Pulmonary artery endothelial cell (primary cell): Measurements from ENCODE around the gene TBKBP1. TPM values are rescaled to one million over a fixed set of nuclear protein-coding genes. Genes with fewer than 3 reads are reported as not detected.

Source experiments
- DNase-seq: peaks from one replicate; pipeline ENCODE4 v3.0.0-alpha.2; 2011; ENCODE audit warnings: low read depth, low spot score
- total RNA-seq: library from RNA; depleted of rRNA; stranded (reverse); fragments of >200 nt; gene quantifications from 2 replicates; pipeline ENCODE4 v1.2.3, GENCODE V29; 2014

The TBKBP1 gene
- total RNA-seq, 1 donor from 2014 or later: 10.4 TPM

- no peak for DNase-seq
Measured at GRCh38 chr17:47698749-47699535, 5.0 kb downstream of the TBKBP1 start.

- no peak for DNase-seq
Measured at GRCh38 chr17:47699536-47699840, 5.5 kb downstream of the TBKBP1 start.

GRCh38 chr17:47700471-47701449 lies 6.8 kb downstream of the TBKBP1 start:
- DNase-seq: no peak

- DNase-seq: no peak
Measured at GRCh38 chr17:47701608-47702007, 7.6 kb downstream of the TBKBP1 start.

- DNase-seq: no peak
Measured at GRCh38 chr17:47702391-47702995, 8.5 kb downstream of the TBKBP1 start.

- no peak for DNase-seq
Measured at GRCh38 chr17:47703191-47703591, 9.2 kb downstream of the TBKBP1 start.

- no peak for DNase-seq
Measured at GRCh38 chr17:47703671-47704070, 9.7 kb downstream of the TBKBP1 start.

GRCh38 chr17:47704116-47704515 lies 10.2 kb downstream of the TBKBP1 start:
- no peak for DNase-seq

- DNase-seq: no peak
Measured at GRCh38 chr17:47704736-47705135, 10.8 kb downstream of the TBKBP1 start.

- DNase-seq: no peak
Measured at GRCh38 chr17:47705536-47706530, 11.9 kb downstream of the TBKBP1 start.

- no peak for DNase-seq
Measured at GRCh38 chr17:47707056-47707804, 13.3 kb downstream of the TBKBP1 start.

- DNase-seq: no peak
Measured at GRCh38 chr17:47707884-47708283, 13.9 kb downstream of the TBKBP1 start.

GRCh38 chr17:47708312-47708863 lies 14.4 kb downstream of the TBKBP1 start:
- no peak for DNase-seq

GRCh38 chr17:47708864-47709541 lies 15.0 kb downstream of the TBKBP1 start:
- DNase-seq: no peak

GRCh38 chr17:47709594-47709993 lies 15.6 kb downstream of the TBKBP1 start:
- DNase-seq: no peak

- DNase-seq: no peak
Measured at GRCh38 chr17:47711366-47712099, 17.6 kb downstream of the TBKBP1 start.

- no peak for DNase-seq
Measured at GRCh38 chr17:47712330-47713023, 18.5 kb downstream of the TBKBP1 start.
